Daoy (cell line): ENCODE data around the gene TARS3. TPM values are rescaled to one million over a fixed set of nuclear protein-coding genes. Genes with fewer than 3 reads are reported as not detected.
A peak's percentile ranks its signal among the peaks of the same experiment; 100 is the strongest.

Experiments
- DNase-seq: peaks from one replicate; pipeline ENCODE4 v3.0.0-alpha.2; 2015; ENCODE audit warnings: low read depth
- total RNA-seq: library from RNA; depleted of rRNA; stranded (reverse); fragments of >200 nt; shearing (Covaris generic); gene quantifications from 2 replicates; pipeline ENCODE4 v1.2.3, GENCODE V29; 2014

The TARS3 gene
- total RNA-seq, 1 experiment from 2014 or later = 6.2 TPM

- no peak for DNase-seq
Observed at GRCh38 chr15:101623367-101624304, 100.6 kb downstream of the TARS3 start.

- no peak for DNase-seq
Observed at GRCh38 chr15:101621961-101622360, 102.3 kb downstream of the TARS3 start.

GRCh38 chr15:101620671-101621070 lies 103.6 kb downstream of the TARS3 start:
- DNase-seq = no peak

GRCh38 chr15:101619615-101619865 lies 104.7 kb downstream of the TARS3 start:
- DNase-seq = no peak

- no peak for DNase-seq
Observed at GRCh38 chr15:101618851-101619614, 105.2 kb downstream of the TARS3 start.

- no peak for DNase-seq
Observed at GRCh38 chr15:101618076-101618475, 106.2 kb downstream of the TARS3 start.

- DNase-seq = no peak
Observed at GRCh38 chr15:101617390-101617965, 106.8 kb downstream of the TARS3 start.

- peak; percentile 88 for DNase-seq
Observed at GRCh38 chr15:101615986-101616848, 108.1 kb downstream of the TARS3 start.

GRCh38 chr15:101615414-101615985 lies 108.8 kb downstream of the TARS3 start:
- DNase-seq = no peak

- no peak for DNase-seq
Observed at GRCh38 chr15:101614761-101615160, 109.5 kb downstream of the TARS3 start.

- DNase-seq = no peak
Observed at GRCh38 chr15:101614001-101614585, 110.2 kb downstream of the TARS3 start.

- DNase-seq = no peak
Observed at GRCh38 chr15:101613130-101614000, 110.9 kb downstream of the TARS3 start.

- no peak for DNase-seq
Observed at GRCh38 chr15:101612676-101613075, 111.6 kb downstream of the TARS3 start.

- no peak for DNase-seq
Observed at GRCh38 chr15:101611580-101612299, 112.5 kb downstream of the TARS3 start.

- DNase-seq = no peak
Observed at GRCh38 chr15:101611007-101611406, 113.3 kb downstream of the TARS3 start.

- no peak for DNase-seq
Observed at GRCh38 chr15:101610611-101611000, 113.7 kb downstream of the TARS3 start.

- no peak for DNase-seq
Observed at GRCh38 chr15:101609742-101610610, 114.3 kb downstream of the TARS3 start.

- DNase-seq = no peak
Observed at GRCh38 chr15:101608201-101608600, 116.1 kb downstream of the TARS3 start.
